ENCODE measurements around the gene CYP27C1. TPM values are rescaled to one million over a fixed set of nuclear protein-coding genes. Genes with fewer than 3 reads are reported as not detected.

The CYP27C1 gene
- total and polyA plus RNA-seq, 9 of the 15 experiments (the other 6 are each of a cell fraction or from before 2014, with no cell fraction given): not detected

GRCh38 chr2:127195140-127196074 lies 24.7 kb downstream of the CYP27C1 start:
- FAIRE-seq: no peak
- H3K9me1 ChIP-seq (ENCODE audit: control insufficient read depth, insufficient read depth, low read length): no peaks in the 10 kb centered on the region

More at GRCh38 chr2:127195140-127196074, 24.7 kb downstream of the CYP27C1 start:
- no peak for DNase-seq (ENCODE audit: extremely low read depth in 1 of 4, low spot score in 3 of 4)
- TF ChIP-seq SMARCE1 (IDR thresholded peaks at IDR 0.05): no peak
- no peak for TF ChIP-seq ZNF277 (CRISPR knock-in tag; IDR thresholded peaks at IDR 0.05; ENCODE audit: borderline replicate concordance)
- TF ChIP-seq ZKSCAN3 (CRISPR knock-in tag; IDR thresholded peaks at IDR 0.05): no peak
- TF ChIP-seq RUNX1 (IDR thresholded peaks at IDR 0.05; ENCODE audit: low read depth): no peak
- TF ChIP-seq ZNF75A (CRISPR knock-in tag; IDR thresholded peaks at IDR 0.05): no peak
- no peak for TF ChIP-seq PCBP2 (IDR thresholded peaks at IDR 0.05; ENCODE audit: low read depth, low read length, poor library complexity, severe bottlenecking)
- TF ChIP-seq ZBTB11 (CRISPR knock-in tag; IDR thresholded peaks at IDR 0.05): no peak
- TF ChIP-seq ZNF583 (CRISPR knock-in tag; IDR thresholded peaks at IDR 0.05): no peak
- TF ChIP-seq ELF4 (CRISPR knock-in tag; IDR thresholded peaks at IDR 0.05): no peak
- no peak for TF ChIP-seq FOSL1 (tag; conservative IDR thresholded peaks at IDR 0.05)
- TF ChIP-seq SMAD1 (IDR thresholded peaks at IDR 0.05; ENCODE audit: low read depth, low read length, partially characterized antibody): no peak
- TF ChIP-seq E2F5 (CRISPR knock-in tag; IDR thresholded peaks at IDR 0.05): no peak
- TF ChIP-seq ZNF41 (CRISPR knock-in tag; conservative IDR thresholded peaks at IDR 0.05): no peak
- Histone ChIP-seq H3K36me3 (ENCODE audit: control insufficient read depth, insufficient read depth, low read length) (no peaks in the 10 kb centered on the region), H4K20me1 (replicated peaks; ENCODE audit: control insufficient read depth, insufficient read depth, low read length) (no peaks in the 10 kb centered on the region), H3K79me2 (ENCODE audit: control insufficient read depth, insufficient read depth, low read length) (no peaks in the 10 kb centered on the region), H3K4me1 (replicated peaks in 1 of 2; ENCODE audit: control insufficient read depth in 2 of 2, insufficient read depth in 2 of 2, low read length in 2 of 2) (peaks cover 0 to 10% of the 10 kb centered on the region in 2 experiments; a peak in 2 of 5 replicates), H3K27me3 (ENCODE audit: control insufficient read depth in 2 of 2, insufficient read depth in 2 of 2, low read length in 2 of 2) (peaks cover 39 to 57% of the 10 kb centered on the region in 2 experiments), H3K9ac (ENCODE audit: insufficient read depth in 1 of 2, low read depth in 2 of 2, low read length in 2 of 2) (no peak overlapping the region; a peak in 1 of 4 replicates), H3K27ac (ENCODE audit: extremely low read depth, low read depth, low read length) (no peak overlapping the region), H2AFZ (ENCODE audit: low read depth, low read length) (no peak overlapping the region), H3K4me2 (ENCODE audit: insufficient read depth, low read length) (no peak overlapping the region), H3K9me3 (replicated peaks; ENCODE audit: control insufficient read depth, insufficient read depth, low read depth, low read length) (no peaks in the 10 kb centered on the region), H3K4me3 (no peak overlapping the region)
- POLR2A ChIA-PET: interaction anchor here (0.8 kb wide), 1 partner anchor 454 kb away, joined by 3 read pairs; no protein-coding TSS in a partner anchor
- intact Hi-C loops (cut with micrococcal nuclease) (loop anchor here (5.0 to 10.0 kb wide), 2 partner anchors 129 to 452 kb away; partner anchors contain the start of gene GPR17), in situ Hi-C loops (cut with MboI) (no loop called here)
- CTCF ChIA-PET (ENCODE audit: low intra/inter-chr PET ratio): no interaction called here
- WGBS (ENCODE audit: insufficient coverage, low coverage, missing lambda C conversion rate): 2% methylated on average over 18 of the region's 18 CpGs
- ATAC-seq: no peak
- BruUV-seq (replicated peaks): no TSS peak
